ENCODE measurements around the gene FHAD1.

The FHAD1 gene

GRCh38 chr1:15255582-15256149 is 8.6 kb downstream of the FHAD1 start:
- no peak for DNase-seq (ENCODE audit: low read depth)
- no peak for TF ChIP-seq CTCF (IDR thresholded peaks at IDR 0.05; ENCODE audit: low read depth, low read length)
- no peak overlapping the region for H3K4me3 ChIP-seq (ENCODE audit: low read depth, low read length)

- no peak for TF ChIP-seq POLR2A (IDR thresholded peaks at IDR 0.05; ENCODE audit: extremely low read depth, insufficient read length)
- no peak for TF ChIP-seq MYC (IDR thresholded peaks at IDR 0.05; ENCODE audit: low read depth, low read length)
- no peak for TF ChIP-seq CTCF (IDR thresholded peaks at IDR 0.05; ENCODE audit: low read depth, low read length)
- TF ChIP-seq MAX (IDR thresholded peaks at IDR 0.05; ENCODE audit: low read depth, low read length) = no peak
- H3K4me3 ChIP-seq (ENCODE audit: low read depth, low read length) = no peak overlapping the region
- DNase-seq (ENCODE audit: low read depth) = no peak
These were observed 9.6 kb downstream of the FHAD1 start for GRCh38 chr1:15256584-15256983.

- no peak overlapping the region for H3K4me3 ChIP-seq (ENCODE audit: low read depth, low read length)
- no peak for TF ChIP-seq POLR2A (IDR thresholded peaks at IDR 0.05; ENCODE audit: extremely low read depth, insufficient read length)
- TF ChIP-seq CTCF (IDR thresholded peaks at IDR 0.05; ENCODE audit: low read depth, low read length) = no peak
- no peak for TF ChIP-seq MYC (IDR thresholded peaks at IDR 0.05; ENCODE audit: low read depth, low read length)
- TF ChIP-seq MAX (IDR thresholded peaks at IDR 0.05; ENCODE audit: low read depth, low read length) = no peak
- DNase-seq (ENCODE audit: low read depth) = no peak
These were observed 10.3 kb downstream of the FHAD1 start for GRCh38 chr1:15257309-15257708.

- no peak overlapping the region for H3K4me3 ChIP-seq (ENCODE audit: low read depth, low read length)
- TF ChIP-seq CTCF (IDR thresholded peaks at IDR 0.05; ENCODE audit: low read depth, low read length) = no peak
- no peak for TF ChIP-seq MYC (IDR thresholded peaks at IDR 0.05; ENCODE audit: low read depth, low read length)
- no peak for TF ChIP-seq POLR2A (IDR thresholded peaks at IDR 0.05; ENCODE audit: extremely low read depth, insufficient read length)
- no peak for TF ChIP-seq MAX (IDR thresholded peaks at IDR 0.05; ENCODE audit: low read depth, low read length)
- no peak for DNase-seq (ENCODE audit: low read depth)
These were observed 12.0 kb downstream of the FHAD1 start for GRCh38 chr1:15258833-15259621.

- H3K4me3 ChIP-seq (ENCODE audit: low read depth, low read length) = no peak overlapping the region
- no peak for DNase-seq (ENCODE audit: low read depth)
- no peak for TF ChIP-seq MYC (IDR thresholded peaks at IDR 0.05; ENCODE audit: low read depth, low read length)
- TF ChIP-seq CTCF (IDR thresholded peaks at IDR 0.05; ENCODE audit: low read depth, low read length) = no peak
These were observed 12.6 kb downstream of the FHAD1 start for GRCh38 chr1:15259622-15260007.
